H9 (cell line): ENCODE measurements around the gene WNT5B. TPM values are rescaled to one million over a fixed set of nuclear protein-coding genes. Genes with fewer than 3 reads are reported as not detected.

Experiments
- DNase-seq: peaks from one replicate; pipeline ENCODE4 v3.0.0-alpha.2; 2017
- H2AFZ ChIP-seq: one replicate; pipeline ENCODE4 v1.6.1; 2013; ENCODE audit warnings: mild to moderate bottlenecking, low read length, control low read depth, moderate library complexity
- H2AK5ac ChIP-seq: 2 replicates; pipeline ENCODE4 v1.6.1; 2013; ENCODE audit warnings: low read length, control low read depth, mixed read lengths; ENCODE audit not compliant: insufficient read length
- H2BK120ac ChIP-seq: one replicate; pipeline ENCODE4 v1.6.1; 2013; ENCODE audit warnings: low read depth, mild to moderate bottlenecking, low read length, control low read depth, inconsistent platforms; ENCODE audit not compliant: poor library complexity, severe bottlenecking
- H2BK12ac ChIP-seq: 2 replicates; pipeline ENCODE4 v1.6.1; 2013; ENCODE audit warnings: low read length, control low read depth, mixed read lengths, low read depth; ENCODE audit not compliant: insufficient read length
- H2BK15ac ChIP-seq: 2 replicates; pipeline ENCODE4 v1.6.1; 2013; ENCODE audit warnings: low read depth, low read length, control low read depth
- H2BK20ac ChIP-seq: one replicate; pipeline ENCODE4 v1.6.1; 2013; ENCODE audit warnings: low read depth, mild to moderate bottlenecking, low read length, control low read depth, inconsistent platforms; ENCODE audit not compliant: poor library complexity, severe bottlenecking
- H2BK5ac ChIP-seq: 2 replicates; pipeline ENCODE4 v1.6.1; 2013; ENCODE audit warnings: low read length, control low read depth, mixed read lengths; ENCODE audit not compliant: insufficient read length
- H3K14ac ChIP-seq: 2 replicates; pipeline ENCODE4 v1.6.1; 2013; ENCODE audit warnings: low read length, control low read depth; ENCODE audit not compliant: insufficient read depth
- H3K18ac ChIP-seq: 2 replicates; pipeline ENCODE4 v1.6.1; 2013; ENCODE audit warnings: low read depth, mild to moderate bottlenecking, mixed read lengths, low read length, control low read depth; ENCODE audit not compliant: insufficient read length
- H3K23ac ChIP-seq: 2 replicates; pipeline ENCODE4 v1.6.1; 2013; ENCODE audit warnings: low read length, control low read depth, mixed read lengths, low read depth; ENCODE audit not compliant: insufficient read length
- H3K23me2 ChIP-seq: 2 replicates; pipeline ENCODE4 v1.6.1; 2013; ENCODE audit warnings: low read depth, mild to moderate bottlenecking, mixed read lengths, low read length, control low read depth; ENCODE audit not compliant: insufficient read length, poor library complexity, severe bottlenecking
- H3K27ac ChIP-seq: 2 replicates; pipeline ENCODE4 v1.5.1; 2013; ENCODE audit warnings: low read length, control low read depth, mixed read lengths, low read depth; ENCODE audit not compliant: insufficient read length
- H3K27me3 ChIP-seq: 2 replicates; pipeline ENCODE4 v1.6.1; 2013; ENCODE audit warnings: low read length, control low read depth, inconsistent platforms; ENCODE audit not compliant: insufficient read depth
- H3K4ac ChIP-seq: 2 replicates; pipeline ENCODE4 v1.6.1; 2013; ENCODE audit warnings: low read depth, mild to moderate bottlenecking, control low read depth, inconsistent platforms, low read length, moderate library complexity
- H3K4me1 ChIP-seq: 2 replicates; pipeline ENCODE4 v1.6.1; 2013; ENCODE audit warnings: low read length, control low read depth, inconsistent platforms; ENCODE audit not compliant: insufficient read depth
- H3K4me2 ChIP-seq: 2 replicates; pipeline ENCODE4 v1.6.1; 2013; ENCODE audit warnings: low read length, control low read depth, mixed read lengths; ENCODE audit not compliant: insufficient read length, insufficient read depth
- H3K56ac ChIP-seq: 2 replicates; pipeline ENCODE4 v1.6.1; 2013; ENCODE audit warnings: low read depth, mild to moderate bottlenecking, mixed read lengths, low read length, control low read depth; ENCODE audit not compliant: insufficient read length
- H3K79me1 ChIP-seq: 2 replicates; pipeline ENCODE4 v1.6.1; 2013; ENCODE audit warnings: low read depth, mild to moderate bottlenecking, moderate library complexity, low read length, control low read depth, inconsistent platforms; ENCODE audit not compliant: insufficient read depth, poor library complexity, severe bottlenecking
- H3K79me2 ChIP-seq: 2 replicates; pipeline ENCODE4 v1.6.1; 2013; ENCODE audit warnings: low read length, control low read depth, inconsistent platforms; ENCODE audit not compliant: insufficient read depth
- H3K9ac ChIP-seq: 2 replicates; pipeline ENCODE4 v1.6.1; 2013; ENCODE audit warnings: low read length, control low read depth, mixed read lengths; ENCODE audit not compliant: insufficient read length; ENCODE audit errors: extremely low read depth
- H3K9me3 ChIP-seq: one replicate; pipeline ENCODE4 v1.6.1; 2013; ENCODE audit warnings: low read depth, low read length, inconsistent platforms; ENCODE audit not compliant: control insufficient read depth
- H3T11ph ChIP-seq: one replicate; pipeline ENCODE4 v1.6.1; 2013; ENCODE audit warnings: mild to moderate bottlenecking, low read length, control low read depth, inconsistent platforms
- H4K20me1 ChIP-seq: one replicate; pipeline ENCODE4 v1.6.1; 2013; ENCODE audit not compliant: control insufficient read depth, insufficient read length, insufficient read depth
- H4K5ac ChIP-seq: 2 replicates; pipeline ENCODE4 v1.6.1; 2013; ENCODE audit warnings: low read depth, mild to moderate bottlenecking, mixed read lengths, low read length, control low read depth; ENCODE audit not compliant: insufficient read length
- H4K8ac ChIP-seq: replicated peaks from 2 replicates; pipeline ENCODE4 v1.6.1; 2013; ENCODE audit warnings: low read length, control low read depth, mixed read lengths, low read depth; ENCODE audit not compliant: insufficient read length
- H4K91ac ChIP-seq: 2 replicates; pipeline ENCODE4 v1.6.1; 2013; ENCODE audit warnings: low read depth, mild to moderate bottlenecking, moderate library complexity, mixed read lengths, low read length, control low read depth; ENCODE audit not compliant: insufficient read length
- H3K27ac Mint-ChIP-seq, 3 experiments: 2 replicates in 2 of 3; 3 replicates in 1 of 3; pipeline ENCODE4 v1.8.0; 2020 to 2021; ENCODE audit warnings: mixed read lengths in 3 of 3, mild to moderate bottlenecking in 1 of 3, moderate library complexity in 1 of 3
- H3K27me3 Mint-ChIP-seq: 2 replicates; pipeline ENCODE4 v1.8.0; 2021; ENCODE audit warnings: low read depth, mild to moderate bottlenecking, moderate library complexity, mixed read lengths
- H3K36me3 Mint-ChIP-seq, 3 experiments: 2 replicates in 2 of 3; 3 replicates in 1 of 3; pipeline ENCODE4 v1.8.0; 2020 to 2021; ENCODE audit warnings: low read depth in 3 of 3, mixed read lengths in 3 of 3; ENCODE audit not compliant: insufficient read depth in 1 of 3
- H3K4me1 Mint-ChIP-seq, 2 experiments: 2 replicates each; pipeline ENCODE4 v1.8.0; 2020; ENCODE audit warnings: mixed read lengths in 2 of 2
- H3K4me3 Mint-ChIP-seq, 2 experiments: 2 replicates in 1 of 2; 3 replicates in 1 of 2; pipeline ENCODE4 v1.8.0; 2020 to 2021; ENCODE audit warnings: mild to moderate bottlenecking in 2 of 2, mixed read lengths in 2 of 2, moderate library complexity in 1 of 2
- H3K9me3 Mint-ChIP-seq, 2 experiments: 2 replicates in 1 of 2; 3 replicates in 1 of 2; pipeline ENCODE4 v1.8.0; 2020; ENCODE audit warnings: mild to moderate bottlenecking in 2 of 2, mixed read lengths in 2 of 2, moderate library complexity in 1 of 2
- CTCF ChIP-seq: fragments of 200-600 bp; sonication (generic); conservative IDR thresholded peaks from 3 replicates; pipeline ENCODE4 v1.8.0; 2021; ENCODE audit warnings: antibody characterized with exemption, mild to moderate bottlenecking
- WGBS: extraction: QIAGEN DNeasy Blood & Tissue Kit; methylation state at CpG from one replicate; pipeline ENCODE4 v1.1.7; 2013; ENCODE audit warnings: missing lambda C conversion rate, low lambda C conversion rate, mixed read lengths; ENCODE audit not compliant: insufficient read length; ENCODE audit errors: extremely low coverage; 5-methylcytosine and 5-hydroxymethylcytosine counted together
- total RNA-seq: library from RNA; stranded (reverse); gene quantifications from 2 replicates; pipeline ENCODE4 v1.2.1, GENCODE V29; 2021

The WNT5B gene
- total RNA-seq, 1 experiment from 2014 or later = 1.5 TPM

- Histone ChIP-seq H2BK12ac (no peak overlapping the region), H4K91ac (no peak overlapping the region), H4K8ac (no peak overlapping the region), H3K56ac (no peak overlapping the region), H3K9ac (no peak overlapping the region), H2BK20ac (no peak overlapping the region), H3K4me2 (no peak overlapping the region), H2BK120ac (no peak overlapping the region), H3K27ac (no peak overlapping the region), H3K79me1 (no peaks in the 10 kb centered on the region), H3K27me3 (no peaks in the 10 kb centered on the region), H3K23ac (no peak overlapping the region), H3K79me2 (no peaks in the 10 kb centered on the region), H4K20me1 (no peaks in the 10 kb centered on the region), H3K4ac (no peak overlapping the region), H2AK5ac (no peak overlapping the region), H2BK5ac (no peak overlapping the region), H2BK15ac (no peak overlapping the region), H4K5ac (no peak overlapping the region), H3T11ph (no peak overlapping the region), H3K9me3 (no peaks in the 10 kb centered on the region), H3K18ac (no peak overlapping the region), H3K4me1 (peaks cover 2% of the 10 kb centered on the region; the same call in 1 of the 2 replicates), H2AFZ (no peak overlapping the region), H3K23me2 (no peaks in the 10 kb centered on the region), H3K14ac (no peak overlapping the region)
- Mint-ChIP-seq H3K4me3 (no peak overlapping the region), H3K9me3 (no peaks in the 10 kb centered on the region), H3K4me1 (peaks cover 17 to 18% of the 10 kb centered on the region in 2 experiments), H3K36me3 (no peaks in the 10 kb centered on the region), H3K27ac (no peak overlapping the region), H3K27me3 (peaks cover 46% of the 10 kb centered on the region)
- no peak for DNase-seq
- TF ChIP-seq CTCF = no peak
- no CpG with 5 or more reads among the region's 3 CpGs for WGBS
Measured at GRCh38 chr12:1622406-1622805, 6.6 kb upstream of the WNT5B start.
